KBM-7 (cell line): ENCODE measurements around the gene GGA2.
A peak's percentile ranks its signal among the peaks of the same experiment; 100 is the strongest.

Experiments used
- DNase-seq: peaks from one replicate; pipeline ENCODE4 v3.0.0-alpha.2; 2015
- in situ Hi-C: fragments of 300-500 bp; cut with MboI; formaldehyde crosslinking; loops from 2 replicates; pipeline ENCODE4 v1.14.3; 2020; ENCODE audit warnings: low sequenced_read_pairs, low pct_unique_long_range_greater_than_20kb, mixed read lengths

GGA2 gene

GRCh38 chr16:23506606-23506994, 3.7 kb downstream of the GGA2 start:
- DNase-seq: no peak
- in situ Hi-C loops: no loop called here

- in situ Hi-C loops: no loop called here
These were observed 4.4 kb downstream of the GGA2 start for GRCh38 chr16:23505671-23506605.

GRCh38 chr16:23505180-23505665, 5.1 kb downstream of the GGA2 start:
- no peak for DNase-seq
- in situ Hi-C loops: no loop called here

More at GRCh38 chr16:23505671-23506605, 4.4 kb downstream of the GGA2 start:
- DNase-seq: no peak

- peak; percentile 27 for DNase-seq
- in situ Hi-C loops: no loop called here
These were observed 5.7 kb downstream of the GGA2 start for GRCh38 chr16:23504453-23505179.

- in situ Hi-C loops: no loop called here
- no peak for DNase-seq
These were observed 6.2 kb downstream of the GGA2 start for GRCh38 chr16:23504076-23504452.

- peak; percentile 18 for DNase-seq
- in situ Hi-C loops: no loop called here
These were observed 7.8 kb downstream of the GGA2 start for GRCh38 chr16:23502466-23502865.

- DNase-seq: no peak
- in situ Hi-C loops: no loop called here
These were observed 9.0 kb downstream of the GGA2 start for GRCh38 chr16:23501291-23501690.

- in situ Hi-C loops: no loop called here
- DNase-seq: no peak
These were observed 9.4 kb downstream of the GGA2 start for GRCh38 chr16:23500862-23501225.

GRCh38 chr16:23500212-23500861, 10.0 kb downstream of the GGA2 start:
- in situ Hi-C loops: no loop called here
- no peak for DNase-seq

GRCh38 chr16:23499801-23500200, 10.5 kb downstream of the GGA2 start:
- no peak for DNase-seq
- in situ Hi-C loops: no loop called here

GRCh38 chr16:23498863-23499262, 11.4 kb downstream of the GGA2 start:
- in situ Hi-C loops: no loop called here
- no peak for DNase-seq

- in situ Hi-C loops: no loop called here
These were observed 12.8 kb downstream of the GGA2 start for GRCh38 chr16:23497543-23497868.

GRCh38 chr16:23496821-23497542, 13.3 kb downstream of the GGA2 start:
- no peak for DNase-seq
- in situ Hi-C loops: no loop called here

More at GRCh38 chr16:23497543-23497868, 12.8 kb downstream of the GGA2 start:
- DNase-seq: no peak

- in situ Hi-C loops: no loop called here
- no peak for DNase-seq
These were observed 14.6 kb downstream of the GGA2 start for GRCh38 chr16:23495671-23496070.

- in situ Hi-C loops: no loop called here
- no peak for DNase-seq
These were observed 16.1 kb downstream of the GGA2 start for GRCh38 chr16:23494188-23494587.

- in situ Hi-C loops: no loop called here
These were observed 18.6 kb downstream of the GGA2 start for GRCh38 chr16:23491490-23492391.

GRCh38 chr16:23486480-23486879, 23.8 kb downstream of the GGA2 start:
- no peak for DNase-seq
- in situ Hi-C loops: no loop called here

More at GRCh38 chr16:23491490-23492391, 18.6 kb downstream of the GGA2 start:
- DNase-seq: no peak

- no peak for DNase-seq
- in situ Hi-C loops: no loop called here
These were observed 24.5 kb downstream of the GGA2 start for GRCh38 chr16:23485841-23486240.
